Mesenchymal stem cell (in vitro differentiated cells and primary cell): ENCODE measurements around the gene BRD9.
"Not testable (repeated sequence)": the region's sequence is repeated elsewhere in the genome, so short reads cannot be mapped to it uniquely, and the experiment has no call there.

Experiments used
- DNase-seq: peaks from one replicate; pipeline ENCODE4 v3.0.0-alpha.2; 2013
- H2AFZ ChIP-seq: one replicate; pipeline ENCODE4 v1.6.1; 2013; ENCODE audit warnings: low read depth, mild to moderate bottlenecking, control low read depth, inconsistent platforms, low read length, moderate library complexity
- H2AK5ac ChIP-seq: 2 replicates; pipeline ENCODE4 v1.6.1; 2013; ENCODE audit warnings: low read length, moderate library complexity, mild to moderate bottlenecking, inconsistent platforms; ENCODE audit not compliant: severe bottlenecking
- H2BK120ac ChIP-seq: one replicate; pipeline ENCODE4 v1.6.1; 2013; ENCODE audit warnings: low read depth, mild to moderate bottlenecking, inconsistent platforms, low read length, moderate library complexity
- H2BK12ac ChIP-seq, 2 experiments: one replicate each; pipeline ENCODE4 v1.6.1; 2013; ENCODE audit warnings: inconsistent platforms in 2 of 2, low read length in 2 of 2, mild to moderate bottlenecking in 2 of 2, moderate library complexity in 2 of 2, control low read depth in 1 of 2
- H2BK15ac ChIP-seq: one replicate; pipeline ENCODE4 v1.6.1; 2013; ENCODE audit warnings: mild to moderate bottlenecking, low read depth, inconsistent platforms; ENCODE audit not compliant: poor library complexity, severe bottlenecking
- H2BK5ac ChIP-seq: 2 replicates; pipeline ENCODE4 v1.6.1; 2013; ENCODE audit warnings: low read depth, mild to moderate bottlenecking, low read length, control low read depth, inconsistent platforms; ENCODE audit not compliant: poor library complexity, severe bottlenecking
- H3K14ac ChIP-seq, 2 experiments: one replicate each; pipeline ENCODE4 v1.6.1; 2013; ENCODE audit warnings: inconsistent platforms in 2 of 2, low read length in 2 of 2, control low read depth in 1 of 2, mild to moderate bottlenecking in 1 of 2, moderate library complexity in 1 of 2
- H3K18ac ChIP-seq, 2 experiments: one replicate each; pipeline ENCODE4 v1.6.1; 2013; ENCODE audit warnings: inconsistent platforms in 2 of 2, low read length in 2 of 2, control low read depth in 1 of 2, low read depth in 1 of 2, mild to moderate bottlenecking in 1 of 2
- H3K23ac ChIP-seq, 2 experiments: one replicate each; pipeline ENCODE4 v1.6.1; 2013; ENCODE audit warnings: inconsistent platforms in 2 of 2, low read length in 2 of 2, mild to moderate bottlenecking in 2 of 2, moderate library complexity in 2 of 2, control low read depth in 1 of 2
- H3K27ac ChIP-seq: 2 replicates; pipeline ENCODE4 v1.5.1; 2013; ENCODE audit warnings: mild to moderate bottlenecking, moderate library complexity, low read length, control low read depth, inconsistent platforms; ENCODE audit not compliant: poor library complexity, severe bottlenecking
- H3K27me3 ChIP-seq, 2 experiments: 2 replicates each; pipeline versions ENCODE4 v1.6.1 to v1.7.0; 2013; ENCODE audit warnings: low read length in 2 of 2, mild to moderate bottlenecking in 2 of 2, moderate library complexity in 2 of 2, control low read depth in 1 of 2, inconsistent platforms in 1 of 2; ENCODE audit not compliant: control insufficient read depth in 1 of 2, insufficient read depth in 1 of 2
- H3K36me3 ChIP-seq, 2 experiments: 2 replicates each; pipeline versions ENCODE4 v1.6.1 to v1.7.0; 2013; ENCODE audit warnings: low read length in 2 of 2, control low read depth in 1 of 2, inconsistent platforms in 1 of 2, low read depth in 1 of 2, mild to moderate bottlenecking in 1 of 2; ENCODE audit not compliant: insufficient read depth in 2 of 2, control insufficient read depth in 1 of 2
- H3K4ac ChIP-seq, 2 experiments: one replicate each; pipeline ENCODE4 v1.6.1; 2013; ENCODE audit warnings: inconsistent platforms in 2 of 2, low read length in 2 of 2, mild to moderate bottlenecking in 2 of 2, moderate library complexity in 2 of 2, control low read depth in 1 of 2, low read depth in 1 of 2
- H3K4me1 ChIP-seq: 2 replicates; pipeline ENCODE4 v1.6.1; 2013; ENCODE audit warnings: low read depth, low read length, control low read depth; ENCODE audit not compliant: control insufficient read depth, insufficient read depth
- H3K4me2 ChIP-seq: 2 replicates; pipeline ENCODE4 v1.6.1; 2013; ENCODE audit warnings: low read length, mild to moderate bottlenecking, inconsistent platforms; ENCODE audit not compliant: poor library complexity, severe bottlenecking
- H3K4me3 ChIP-seq, 2 experiments: 2 replicates each; pipeline versions ENCODE4 v1.5.1 to v1.7.0; 2013; ENCODE audit warnings: low read length in 2 of 2, mild to moderate bottlenecking in 2 of 2, control low read depth in 1 of 2, low read depth in 1 of 2; ENCODE audit not compliant: insufficient read depth in 1 of 2
- H3K79me1 ChIP-seq: replicated peaks from 2 replicates; pipeline ENCODE4 v1.6.1; 2013; ENCODE audit warnings: mild to moderate bottlenecking, control low read depth, low read length, inconsistent platforms; ENCODE audit not compliant: poor library complexity, severe bottlenecking
- H3K9ac ChIP-seq: 2 replicates; pipeline ENCODE4 v1.7.0; 2013; ENCODE audit warnings: mild to moderate bottlenecking, low read length, moderate library complexity
- H3K9me3 ChIP-seq: 2 replicates; pipeline ENCODE4 v1.7.0; 2013; ENCODE audit warnings: mild to moderate bottlenecking, low read length; ENCODE audit not compliant: control insufficient read depth
- H4K8ac ChIP-seq: one replicate; pipeline ENCODE4 v1.6.1; 2013; ENCODE audit warnings: inconsistent platforms, mild to moderate bottlenecking, low read length, moderate library complexity
- H4K91ac ChIP-seq: one replicate; pipeline ENCODE4 v1.6.1; 2013; ENCODE audit warnings: mild to moderate bottlenecking, low read length, inconsistent platforms
- WGBS: methylation state at CpG from one replicate; pipeline ENCODE4 v1.1.7; 2013; ENCODE audit warnings: mixed read lengths; 5-methylcytosine and 5-hydroxymethylcytosine counted together

BRD9 gene

DNA sequence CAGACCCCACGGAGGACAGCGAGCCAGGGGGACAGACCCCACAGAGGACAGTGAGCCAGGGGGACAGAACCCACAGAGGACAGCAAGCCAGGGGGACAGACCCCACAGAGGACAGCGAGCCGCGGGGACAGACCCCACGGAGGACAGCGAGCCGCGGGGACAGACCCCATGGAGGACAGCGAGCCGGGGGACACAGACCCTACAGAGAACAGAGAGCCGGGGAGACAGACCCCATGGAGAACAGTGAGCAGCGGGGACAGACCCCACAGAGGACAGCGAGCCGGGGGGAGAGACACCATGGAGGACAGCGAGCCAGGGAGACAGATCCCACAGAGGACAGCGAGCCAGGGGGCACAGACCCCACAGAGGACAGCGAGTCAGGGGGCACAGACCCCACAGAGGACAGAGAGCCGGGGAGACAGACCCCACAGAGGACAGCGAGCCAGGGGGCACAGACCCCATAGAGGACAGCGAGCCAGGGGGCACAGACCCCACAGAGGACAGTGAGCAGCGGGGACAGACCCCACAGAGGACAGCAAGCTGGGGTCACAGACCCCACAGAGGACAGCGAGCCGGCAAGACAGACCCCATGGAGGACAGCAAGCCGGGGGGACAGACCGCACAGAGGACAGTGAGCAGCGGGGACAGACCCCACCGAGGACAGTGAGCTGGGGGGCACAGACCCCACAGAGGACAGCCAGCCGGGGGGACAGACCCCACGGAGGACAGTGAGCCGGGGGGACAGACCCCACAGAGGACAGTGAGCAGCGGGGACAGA is 37.4 kb downstream of the BRD9 start:
- WGBS: 95% methylated on average over 32 of the region's 32 CpGs

DNA sequence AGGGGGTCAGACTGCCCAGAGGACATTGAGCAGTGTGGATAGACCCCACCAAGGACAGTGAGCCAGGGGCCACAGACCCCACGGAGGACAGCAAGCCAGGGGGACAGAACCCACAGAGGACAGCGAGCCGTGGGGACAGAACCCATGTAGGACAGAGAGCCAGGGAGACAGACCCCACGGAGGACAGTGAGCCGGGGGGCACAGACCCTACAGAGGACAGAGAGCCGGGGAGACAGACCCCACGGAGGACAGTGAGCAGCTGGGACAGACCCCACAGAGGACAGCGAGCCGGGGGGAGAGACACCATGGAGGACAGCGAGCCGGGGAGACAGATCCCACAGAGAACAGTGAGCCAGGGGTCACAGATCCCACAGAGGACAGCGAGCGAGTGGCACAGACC is 38.4 kb downstream of the BRD9 start:
- no peak overlapping the region for H2BK15ac ChIP-seq
- peaks cover 0 to under 1% of the 10 kb centered on the region in 2 experiments for H3K36me3 ChIP-seq
- H3K18ac ChIP-seq: no peak overlapping the region
- H4K8ac ChIP-seq: no peak overlapping the region
- no peak overlapping the region for H2BK5ac ChIP-seq
- H3K27me3 ChIP-seq: peaks cover 4 to 52% of the 10 kb centered on the region in 2 experiments
- no peak for DNase-seq
- H3K79me1 ChIP-seq: no peaks in the 10 kb centered on the region
- H3K4ac ChIP-seq: no peak overlapping the region
- H3K9me3 ChIP-seq: no peaks in the 10 kb centered on the region
- H2AK5ac ChIP-seq: no peak overlapping the region
- no peak overlapping the region for H2BK12ac ChIP-seq
- peaks cover 2% of the 10 kb centered on the region for H3K4me1 ChIP-seq
- no peak overlapping the region for H3K14ac ChIP-seq
- no peak overlapping the region for H2BK120ac ChIP-seq
- no peak overlapping the region for H2AFZ ChIP-seq
- H3K23ac ChIP-seq: no peak overlapping the region
- no peak overlapping the region for H3K4me2 ChIP-seq
- H4K91ac ChIP-seq: no peak overlapping the region
- no peak overlapping the region for H3K27ac ChIP-seq
- no peak overlapping the region for H3K9ac ChIP-seq
- H3K4me3 ChIP-seq: no peak overlapping the region
- 96% methylated on average over 13 of the region's 13 CpGs for WGBS

More for the DNA sequence above, 37.4 kb downstream of the BRD9 start:
- Histone ChIP-seq H3K14ac (no peak overlapping the region), H3K23ac (no peak overlapping the region), H4K8ac (no peak overlapping the region), H3K9ac (no peak overlapping the region), H3K27ac (no peak overlapping the region), H3K9me3 (no peaks in the 10 kb centered on the region), H2BK120ac (no peak overlapping the region), H3K36me3 (peaks cover 0 to 10% of the 10 kb centered on the region in 2 experiments), H3K4me2 (no peak overlapping the region), H2BK12ac (no peak overlapping the region), H4K91ac (no peak overlapping the region), H2AK5ac (no peak overlapping the region), H2BK15ac (no peak overlapping the region), H3K18ac (no peak overlapping the region), H2BK5ac (no peak overlapping the region), H3K27me3 (peaks cover 4 to 44% of the 10 kb centered on the region in 2 experiments), H3K79me1 (no peaks in the 10 kb centered on the region), H3K4me1 (peaks cover 2% of the 10 kb centered on the region), H3K4me3 (no peak overlapping the region), H2AFZ (no peak overlapping the region), H3K4ac (no peak overlapping the region)
- DNase-seq: no peak

DNA sequence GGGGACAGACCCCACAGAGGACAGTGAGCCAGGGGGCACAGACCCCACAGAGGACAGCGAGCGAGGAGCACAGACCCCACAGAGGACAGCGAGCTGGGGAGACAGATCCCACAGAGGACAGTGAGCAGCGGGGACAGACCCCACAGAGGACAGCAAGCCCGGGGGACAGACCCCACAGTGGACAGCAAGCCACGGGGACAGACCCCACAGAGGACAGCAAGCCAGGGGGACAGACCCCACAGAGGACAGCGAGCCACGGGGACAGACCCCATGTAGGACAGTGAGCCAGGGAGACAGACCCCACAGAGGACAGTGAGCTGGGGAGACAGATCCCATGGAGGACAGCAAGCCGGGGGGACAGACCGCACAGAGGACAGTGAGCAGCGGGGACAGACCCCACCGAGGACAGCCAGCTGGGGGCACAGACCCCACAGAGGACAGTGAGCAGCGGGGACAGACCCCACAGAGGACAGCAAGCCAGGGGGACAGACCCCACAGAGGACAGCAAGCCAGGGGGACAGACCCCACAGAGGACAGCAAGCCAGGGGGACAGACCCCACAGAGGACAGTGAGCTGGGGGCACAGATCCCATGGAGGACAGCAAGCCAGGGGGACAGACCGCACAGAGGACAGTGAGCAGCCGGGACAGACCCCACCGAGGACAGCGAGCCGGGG is 39.0 kb downstream of the BRD9 start:
- 91% methylated on average over 18 of the region's 18 CpGs for WGBS
- not testable (repeated sequence) for H3K9ac ChIP-seq, H3K27ac ChIP-seq, H2AFZ ChIP-seq, H3K79me1 ChIP-seq, H3K4me3 ChIP-seq, H3K4ac ChIP-seq, DNase-seq, H3K36me3 ChIP-seq, H2AK5ac ChIP-seq, H2BK15ac ChIP-seq, H3K23ac ChIP-seq, H2BK12ac ChIP-seq, H3K14ac ChIP-seq, H3K18ac ChIP-seq, H3K9me3 ChIP-seq, H3K4me1 ChIP-seq, H4K91ac ChIP-seq, H4K8ac ChIP-seq, H2BK120ac ChIP-seq, H2BK5ac ChIP-seq, H3K4me2 ChIP-seq
- H3K27me3 ChIP-seq: peaks cover 4 to 52% of the 10 kb centered on the region in 2 experiments
